HL-60 (cell line): Measurements from ENCODE around the gene UBE2QL1.

Experiments
- GABPA ChIP-seq: IDR thresholded peaks from 2 replicates; pipeline ENCODE4 v1.6.1; 2012; ENCODE audit warnings: low read depth
- POLR2AphosphoS5 ChIP-seq: IDR thresholded peaks from 2 replicates; pipeline ENCODE4 v1.6.1; 2012; ENCODE audit warnings: low read depth
- SPI1 ChIP-seq: IDR thresholded peaks from 2 replicates; pipeline ENCODE4 v1.6.1; 2012; ENCODE audit warnings: low read depth, mild to moderate bottlenecking, borderline replicate concordance
- TF ChIP-seq, protein P1 (sequence below): IDR thresholded peaks from one replicate; pipeline ENCODE4 v1.5.1; 2011; ENCODE audit warnings: low read length, control low read depth, inconsistent platforms; ENCODE audit not compliant: insufficient read depth
- TF ChIP-seq, protein P2 (sequence below): IDR thresholded peaks from 2 replicates; pipeline ENCODE4 v1.6.1; 2012; ENCODE audit warnings: low read depth; ENCODE audit not compliant: insufficient replicate concordance

DNA sequence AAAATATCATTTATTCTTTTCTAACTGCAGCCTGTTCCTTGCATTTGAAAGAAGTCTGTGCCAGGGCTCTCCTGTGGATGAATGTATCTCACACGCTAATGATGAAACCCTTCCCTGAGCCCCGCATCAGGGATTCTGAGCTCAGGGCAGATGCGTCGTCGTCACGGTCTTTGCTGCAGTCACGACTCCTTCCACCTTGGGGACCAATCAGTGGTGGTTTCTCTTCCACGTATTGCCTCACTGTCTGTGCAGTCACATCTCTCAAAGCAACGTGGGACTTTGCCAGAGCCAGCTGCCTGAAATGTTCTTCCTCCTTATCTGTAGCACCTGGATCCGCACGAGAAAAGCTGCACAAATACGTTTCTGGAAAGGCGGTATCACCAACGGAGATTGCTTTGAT, 13.9 kb upstream of the UBE2QL1 start:
- TF ChIP-seq, protein P1, sequence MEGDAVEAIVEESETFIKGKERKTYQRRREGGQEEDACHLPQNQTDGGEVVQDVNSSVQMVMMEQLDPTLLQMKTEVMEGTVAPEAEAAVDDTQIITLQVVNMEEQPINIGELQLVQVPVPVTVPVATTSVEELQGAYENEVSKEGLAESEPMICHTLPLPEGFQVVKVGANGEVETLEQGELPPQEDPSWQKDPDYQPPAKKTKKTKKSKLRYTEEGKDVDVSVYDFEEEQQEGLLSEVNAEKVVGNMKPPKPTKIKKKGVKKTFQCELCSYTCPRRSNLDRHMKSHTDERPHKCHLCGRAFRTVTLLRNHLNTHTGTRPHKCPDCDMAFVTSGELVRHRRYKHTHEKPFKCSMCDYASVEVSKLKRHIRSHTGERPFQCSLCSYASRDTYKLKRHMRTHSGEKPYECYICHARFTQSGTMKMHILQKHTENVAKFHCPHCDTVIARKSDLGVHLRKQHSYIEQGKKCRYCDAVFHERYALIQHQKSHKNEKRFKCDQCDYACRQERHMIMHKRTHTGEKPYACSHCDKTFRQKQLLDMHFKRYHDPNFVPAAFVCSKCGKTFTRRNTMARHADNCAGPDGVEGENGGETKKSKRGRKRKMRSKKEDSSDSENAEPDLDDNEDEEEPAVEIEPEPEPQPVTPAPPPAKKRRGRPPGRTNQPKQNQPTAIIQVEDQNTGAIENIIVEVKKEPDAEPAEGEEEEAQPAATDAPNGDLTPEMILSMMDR, result no peak
- TF ChIP-seq POLR2AphosphoS5, result no peak
- TF ChIP-seq, protein P2, sequence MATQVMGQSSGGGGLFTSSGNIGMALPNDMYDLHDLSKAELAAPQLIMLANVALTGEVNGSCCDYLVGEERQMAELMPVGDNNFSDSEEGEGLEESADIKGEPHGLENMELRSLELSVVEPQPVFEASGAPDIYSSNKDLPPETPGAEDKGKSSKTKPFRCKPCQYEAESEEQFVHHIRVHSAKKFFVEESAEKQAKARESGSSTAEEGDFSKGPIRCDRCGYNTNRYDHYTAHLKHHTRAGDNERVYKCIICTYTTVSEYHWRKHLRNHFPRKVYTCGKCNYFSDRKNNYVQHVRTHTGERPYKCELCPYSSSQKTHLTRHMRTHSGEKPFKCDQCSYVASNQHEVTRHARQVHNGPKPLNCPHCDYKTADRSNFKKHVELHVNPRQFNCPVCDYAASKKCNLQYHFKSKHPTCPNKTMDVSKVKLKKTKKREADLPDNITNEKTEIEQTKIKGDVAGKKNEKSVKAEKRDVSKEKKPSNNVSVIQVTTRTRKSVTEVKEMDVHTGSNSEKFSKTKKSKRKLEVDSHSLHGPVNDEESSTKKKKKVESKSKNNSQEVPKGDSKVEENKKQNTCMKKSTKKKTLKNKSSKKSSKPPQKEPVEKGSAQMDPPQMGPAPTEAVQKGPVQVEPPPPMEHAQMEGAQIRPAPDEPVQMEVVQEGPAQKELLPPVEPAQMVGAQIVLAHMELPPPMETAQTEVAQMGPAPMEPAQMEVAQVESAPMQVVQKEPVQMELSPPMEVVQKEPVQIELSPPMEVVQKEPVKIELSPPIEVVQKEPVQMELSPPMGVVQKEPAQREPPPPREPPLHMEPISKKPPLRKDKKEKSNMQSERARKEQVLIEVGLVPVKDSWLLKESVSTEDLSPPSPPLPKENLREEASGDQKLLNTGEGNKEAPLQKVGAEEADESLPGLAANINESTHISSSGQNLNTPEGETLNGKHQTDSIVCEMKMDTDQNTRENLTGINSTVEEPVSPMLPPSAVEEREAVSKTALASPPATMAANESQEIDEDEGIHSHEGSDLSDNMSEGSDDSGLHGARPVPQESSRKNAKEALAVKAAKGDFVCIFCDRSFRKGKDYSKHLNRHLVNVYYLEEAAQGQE, result no peak
- TF ChIP-seq GABPA, result no peak
- TF ChIP-seq SPI1, result no peak
